Measurements from ENCODE around the gene ZNF618.

- TF ChIP-seq CTCF (IDR thresholded peaks at IDR 0.05) (no peak), POLR2A (IDR thresholded peaks at IDR 0.05) (no peak)
Observed at GRCh38 chr9:114075602-114076001, 199.5 kb downstream of the ZNF618 start.

Data from esophagus squamous epithelium (tissue), 4 donors.